Psoas muscle (tissue), 8 donors: ENCODE results near the gene SPAG16. TPM values are rescaled to one million over a fixed set of nuclear protein-coding genes. Genes with fewer than 3 reads are reported as not detected.

ENCODE experiments used
- ATAC-seq, 4 donors: fragments of 200-7000 bp; cut with Tn5 transposase; one replicate each; pipeline ENCODE4 v1.9.1; 2020; ENCODE audit warnings: moderate library complexity in 3 of 4, mild to moderate bottlenecking in 2 of 4
- DNase-seq, 2 donors: peaks; one replicate each; pipeline ENCODE4 v3.0.0-alpha.2; 2020
- H3K27ac ChIP-seq: fragments of 200-600 bp; one replicate; pipeline ENCODE4 v1.8.0; 2022
- H3K27me3 ChIP-seq, 3 donors: fragments of 200-600 bp in 1 of 3; one replicate each; pipeline versions ENCODE4 v1.6.1 to v1.8.0; 2013 to 2022; ENCODE audit warnings: low read length in 2 of 3, mild to moderate bottlenecking in 2 of 3, moderate library complexity in 1 of 3; ENCODE audit not compliant: insufficient read depth in 3 of 3
- H3K36me3 ChIP-seq, 2 donors: fragments of 200-600 bp in 1 of 2; one replicate each; pipeline versions ENCODE4 v1.6.1 to v1.8.0; 2013 to 2022; ENCODE audit warnings: low read depth in 1 of 2, mild to moderate bottlenecking in 1 of 2, moderate library complexity in 1 of 2; ENCODE audit not compliant: insufficient read depth in 1 of 2
- H3K4me1 ChIP-seq: fragments of 200-600 bp; one replicate; pipeline ENCODE4 v1.8.0; 2022
- H3K4me3 ChIP-seq: fragments of 200-600 bp; one replicate; pipeline ENCODE4 v1.8.0; 2022; ENCODE audit warnings: mild to moderate bottlenecking
- H3K9me3 ChIP-seq: fragments of 200-600 bp; one replicate; pipeline ENCODE4 v1.8.0; 2022
- CTCF ChIP-seq: fragments of 200-600 bp; IDR thresholded peaks from one replicate; pipeline ENCODE4 v1.8.0; 2022; ENCODE audit warnings: antibody characterized with exemption
- WGBS, 3 donors: extraction: QIAGEN DNeasy Blood & Tissue Kit; methylation state at CpG; one replicate each; pipeline versions ENCODE4 v1.1.6 to v1.1.7; 2013; 5-methylcytosine and 5-hydroxymethylcytosine counted together
- intact Hi-C, 2 donors: fragments of 100-400 bp; cut with DNase I; formaldehyde crosslinking; loops; one replicate each; pipeline versions ENCODE4 v1.11.0 to v1.14.2; 2022
- polyA plus RNA-seq, 3 donors: library from polyadenylated mRNA; stranded (reverse); fragments of 200-250 nt; gene quantifications; one replicate each; pipeline ENCODE4 v1.2.3, GENCODE V29; 2013
- total RNA-seq, 4 donors: library from RNA; stranded (reverse); fragmentation: NEBNext Ultra II Directional in 2 of 4; extraction: Animal tissue kit (Norgen Biotek cat#: 25700) in 2 of 4; gene quantifications; one replicate each; pipeline versions ENCODE4 v1.2.1 to v1.2.4, GENCODE V29; 2021 to 2023
- donor health status: healthy with polysubstance abuse.
- donor health status: DM: no; HTN: no; CAD: no; lungs with moderate emphysema.
- donor health status: Bipolar disorder and iron deficiency.
- donor health status: healthy.
- donor health status: DM: yes; HTN: yes; CAD: no.
- donor health status: DM: no; HTN: no; CAD: no.
- donor health status: DM: no; HTN: no; CAD: no.
- donor health status: DM: yes; HTN: yes; CAD: no.

SPAG16 gene
- total and polyA plus RNA-seq, 7 donors = 1.6 to 8.7 (median 4.3) TPM

- DNase-seq = no peak
- Histone ChIP-seq H3K4me1 (peaks cover 8% of the 10 kb centered on the region), H3K27me3 (no peaks in the 10 kb centered on the region), H3K4me3 (no peak overlapping the region), H3K27ac (no peak overlapping the region), H3K9me3 (no peaks in the 10 kb centered on the region), H3K36me3 (no peaks in the 10 kb centered on the region)
- WGBS, 3 donors = 39 to 44% (median 41%) methylated on average over 2 of the region's 2 CpGs
- intact Hi-C loops = no loop called here
- ATAC-seq = no peak
- no peak for TF ChIP-seq CTCF
Observed at GRCh38 chr2:214382229-214382628, 1098.0 kb downstream of the SPAG16 start.

- TF ChIP-seq CTCF = no peak
- H3K9me3 ChIP-seq = no peaks in the 10 kb centered on the region
- no peaks in the 10 kb centered on the region for H3K36me3 ChIP-seq
- DNase-seq (no peak), ATAC-seq (no peak)
- no peak overlapping the region for H3K4me3 ChIP-seq
- intact Hi-C loops = no loop called here
- H3K27ac ChIP-seq = no peak overlapping the region
- H3K4me1 ChIP-seq = no peaks in the 10 kb centered on the region
- 71 to 89% (median 89%) methylated on average over 2 of the region's 2 CpGs for WGBS, 3 donors
- no peaks in the 10 kb centered on the region for H3K27me3 ChIP-seq
Observed at GRCh38 chr2:214386720-214387119, 1102.5 kb downstream of the SPAG16 start.

- TF ChIP-seq CTCF = no peak
- Histone ChIP-seq H3K9me3 (no peaks in the 10 kb centered on the region), H3K27me3 (no peaks in the 10 kb centered on the region), H3K4me3 (no peak overlapping the region), H3K36me3 (no peaks in the 10 kb centered on the region), H3K4me1 (no peaks in the 10 kb centered on the region), H3K27ac (no peak overlapping the region)
- no peak for DNase-seq
- ATAC-seq = no peak
- intact Hi-C loops = no loop called here
Observed at GRCh38 chr2:214389334-214389733, 1105.1 kb downstream of the SPAG16 start.

DNA sequence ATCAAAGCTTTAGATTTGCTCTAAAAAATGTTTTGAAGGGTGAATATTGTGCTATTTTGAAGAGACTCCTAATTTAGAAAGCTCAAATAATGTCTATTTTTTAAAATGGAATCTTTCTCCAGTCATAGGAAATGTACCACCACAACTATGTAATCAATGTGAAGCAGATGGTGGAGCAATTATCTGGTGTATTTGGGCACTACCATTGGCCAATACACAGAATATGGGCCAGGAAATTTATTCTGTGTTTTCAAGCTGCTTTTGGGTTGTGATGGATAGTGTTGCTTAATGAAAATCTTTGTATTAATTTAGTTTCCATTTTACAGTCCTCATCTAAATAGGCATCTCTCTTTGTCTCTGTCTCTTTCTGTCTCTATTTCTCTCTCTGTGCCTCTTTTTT is 1109.5 kb downstream of the SPAG16 start:
- no peak overlapping the region for H3K27ac ChIP-seq
- H3K4me1 ChIP-seq = no peaks in the 10 kb centered on the region
- H3K4me3 ChIP-seq = no peak overlapping the region
- no peak for DNase-seq
- no peaks in the 10 kb centered on the region for H3K9me3 ChIP-seq
- no peak for TF ChIP-seq CTCF
- intact Hi-C loops = no loop called here
- H3K36me3 ChIP-seq = no peaks in the 10 kb centered on the region
- no peak for ATAC-seq
- H3K27me3 ChIP-seq = no peaks in the 10 kb centered on the region

DNA sequence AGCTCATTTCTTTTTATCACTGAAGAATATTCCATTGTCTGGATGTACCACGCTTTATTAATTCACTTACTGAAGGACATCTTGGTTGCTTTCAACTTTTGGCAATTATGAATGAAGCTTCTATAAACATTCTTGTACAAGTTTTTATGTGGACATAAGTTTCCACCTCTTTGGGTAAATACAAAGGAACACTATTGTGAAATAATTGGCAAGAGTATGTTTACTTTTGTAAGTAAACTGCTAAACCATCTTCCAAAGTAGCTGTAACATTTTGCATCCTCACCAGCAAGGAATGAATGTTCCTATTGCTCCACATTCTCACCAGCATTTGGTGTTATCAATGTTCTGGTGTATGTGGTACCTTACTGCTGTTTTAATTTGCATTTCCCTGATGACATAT is 1110.8 kb downstream of the SPAG16 start:
- H3K27ac ChIP-seq = no peak overlapping the region
- no peaks in the 10 kb centered on the region for H3K4me1 ChIP-seq
- DNase-seq (no peak), ATAC-seq (no peak)
- H3K9me3 ChIP-seq = no peaks in the 10 kb centered on the region
- no peak overlapping the region for H3K4me3 ChIP-seq
- intact Hi-C loops = no loop called here
- TF ChIP-seq CTCF = no peak
- 88 to 95% (median 95%) methylated on average over 1 of the region's 1 CpG for WGBS, 3 donors
- no peaks in the 10 kb centered on the region for H3K36me3 ChIP-seq
- H3K27me3 ChIP-seq = no peaks in the 10 kb centered on the region
